ENCODE results near the gene BMP8A. TPM values are rescaled to one million over a fixed set of nuclear protein-coding genes. Genes with fewer than 3 reads are reported as not detected.

BMP8A gene
- total and polyA plus RNA-seq, 9 of the 15 experiments (the other 6 are each of a cell fraction or from before 2014, with no cell fraction given): 0.05 to 0.31 TPM; not detected in 7

- peak; percentile 76; the same call in 1 of the 2 replicates for TF ChIP-seq PHF21A (IDR thresholded peaks at IDR 0.05; ENCODE audit: borderline replicate concordance, low read depth)
Measured at GRCh38 chr1:39573736-39574624, 82.5 kb downstream of the BMP8A start (continued).

- H3K9me3 ChIP-seq (replicated peaks; ENCODE audit: control insufficient read depth, insufficient read depth, low read depth, low read length): no peaks in the 10 kb centered on the region
- no peak overlapping the region for H2AFZ ChIP-seq (ENCODE audit: low read depth, low read length)
- FAIRE-seq (no peak), DNase-seq (ENCODE audit: extremely low read depth in 1 of 4, low spot score in 3 of 4) (peak in 2 of 4 experiments; percentile 17 to 37), ATAC-seq (peak; percentile 37)
- intact Hi-C loops (cut with micrococcal nuclease) (no loop called here), in situ Hi-C loops (cut with MboI) (no loop called here)
- POLR2A ChIA-PET: interaction anchor here (0.5 to 5.4 kb wide), 17 partner anchors 9 to 471 kb away, joined by 3 to 82 read pairs (median 3); no protein-coding TSS in a partner anchor
- H3K4me1 ChIP-seq (replicated peaks in 1 of 2; ENCODE audit: control insufficient read depth in 2 of 2, insufficient read depth in 2 of 2, low read length in 2 of 2): peaks cover 22 to 24% of the 10 kb centered on the region in 2 experiments; a peak in 4 of 5 replicates
- H3K27me3 ChIP-seq (ENCODE audit: control insufficient read depth in 2 of 2, insufficient read depth in 2 of 2, low read length in 2 of 2): no peaks in the 10 kb centered on the region
- peak overlapping the region; percentile 90 for H3K4me2 ChIP-seq (ENCODE audit: insufficient read depth, low read length)
- peak overlapping the region; percentile 92 to 95; a peak in 3 of 4 replicates for H3K9ac ChIP-seq (ENCODE audit: insufficient read depth in 1 of 2, low read depth in 2 of 2, low read length in 2 of 2)
- H3K27ac ChIP-seq (ENCODE audit: extremely low read depth, low read depth, low read length): peak overlapping the region; percentile 1; the same call in 1 of the 3 replicates
- H3K36me3 ChIP-seq (ENCODE audit: control insufficient read depth, insufficient read depth, low read length): peaks cover 60% of the 10 kb centered on the region
- H3K4me3 ChIP-seq: peak overlapping the region; percentile 91
- H4K20me1 ChIP-seq (replicated peaks; ENCODE audit: control insufficient read depth, insufficient read depth, low read length): peaks cover 50% of the 10 kb centered on the region
- 3% methylated on average over 5 of the region's 5 CpGs for WGBS (ENCODE audit: insufficient coverage, low coverage, missing lambda C conversion rate)
- H3K79me2 ChIP-seq (ENCODE audit: control insufficient read depth, insufficient read depth, low read length): peaks cover 70% of the 10 kb centered on the region
- H3K9me1 ChIP-seq (ENCODE audit: control insufficient read depth, insufficient read depth, low read length): peaks cover 16% of the 10 kb centered on the region
- CTCF ChIA-PET (ENCODE audit: low intra/inter-chr PET ratio): no interaction called here
- BruUV-seq (replicated peaks): TSS peak; percentile 32
- no peak for TF ChIP-seq RB1 (IDR thresholded peaks at IDR 0.05; ENCODE audit: low read depth)
- no peak for TF ChIP-seq CTBP1 (IDR thresholded peaks at IDR 0.05; ENCODE audit: borderline replicate concordance)
- no peak for TF ChIP-seq ZMIZ1 (IDR thresholded peaks at IDR 0.05; ENCODE audit: low read depth in 2 of 2, low read length in 2 of 2)
- TF ChIP-seq ARNT (IDR thresholded peaks at IDR 0.05): no peak
- TF ChIP-seq, protein P1, sequence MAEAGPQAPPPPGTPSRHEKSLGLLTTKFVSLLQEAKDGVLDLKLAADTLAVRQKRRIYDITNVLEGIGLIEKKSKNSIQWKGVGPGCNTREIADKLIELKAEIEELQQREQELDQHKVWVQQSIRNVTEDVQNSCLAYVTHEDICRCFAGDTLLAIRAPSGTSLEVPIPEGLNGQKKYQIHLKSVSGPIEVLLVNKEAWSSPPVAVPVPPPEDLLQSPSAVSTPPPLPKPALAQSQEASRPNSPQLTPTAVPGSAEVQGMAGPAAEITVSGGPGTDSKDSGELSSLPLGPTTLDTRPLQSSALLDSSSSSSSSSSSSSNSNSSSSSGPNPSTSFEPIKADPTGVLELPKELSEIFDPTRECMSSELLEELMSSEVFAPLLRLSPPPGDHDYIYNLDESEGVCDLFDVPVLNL (CRISPR knock-in tag; IDR thresholded peaks at IDR 0.05; ENCODE audit: low read depth): no peak
Measured at GRCh38 chr1:39574646-39575045, 83.2 kb downstream of the BMP8A start.

Data from K562 (cell line).